HepG2 (cell line): ENCODE results near the gene ARHGEF4. TPM values are rescaled to one million over a fixed set of nuclear protein-coding genes. Genes with fewer than 3 reads are reported as not detected.

ENCODE experiments used
- ATAC-seq: fragments of 200-7000 bp; cut with Tn5 transposase; 3 replicates; pipeline ENCODE4 v1.9.1; 2020; ENCODE audit warnings: mild to moderate bottlenecking, moderate library complexity
- BruUV-seq: library from RNA; stranded (reverse); fragments of 400-500 nt; replicated peaks from 2 replicates; lab custom pipeline; 2021; lab: Mats Ljungman, UMichigan
- CTCF ChIA-PET: fragments of 300-600 bp; formaldehyde crosslinking; extraction: SDS; loops from one replicate; lab custom pipeline; 2021; ENCODE audit warnings: low total read pairs, inconsistent platforms, low intra/inter-chr PET ratio; lab: Yijun Ruan, JAX
- POLR2A ChIA-PET: fragments of 350-600 bp; sonication (Branson Sonifier 250); formaldehyde crosslinking; loops from one replicate; lab custom pipeline; 2020; ENCODE audit warnings: antibody characterized with exemption, inconsistent platforms; lab: Yijun Ruan, JAX
- DNase-seq: peaks from one replicate; pipeline ENCODE4 v3.0.0-alpha.2; 2015; ENCODE audit warnings: low spot score
- FAIRE-seq: peaks from 3 replicates; lab custom pipeline; 2011; peaks lifted over from hg19 to GRCh38; lab: Jason Lieb, UNC
- H2AFZ ChIP-seq: one replicate; pipeline ENCODE4 v1.6.1; 2011; ENCODE audit warnings: low read length, inconsistent platforms
- H3K27ac ChIP-seq: fragments of 300-600 bp; 3 replicates; pipeline ENCODE4 v1.8.0; 2011; ENCODE audit warnings: mixed run types, mild to moderate bottlenecking, mixed read lengths, low read length, inconsistent platforms; ENCODE audit not compliant: insufficient read depth; ENCODE audit errors: extremely low read length
- H3K27me3 ChIP-seq, 2 experiments: fragments of 200-600 bp in 1 of 2; 2 replicates in 1 of 2; 3 replicates in 1 of 2; pipeline versions ENCODE4 v1.6.0 to v1.8.0; 2011; ENCODE audit warnings: low read length in 2 of 2, mild to moderate bottlenecking in 2 of 2, moderate library complexity in 2 of 2, inconsistent platforms in 1 of 2; ENCODE audit not compliant: insufficient read depth in 2 of 2, control insufficient read depth in 1 of 2
- H3K36me3 ChIP-seq, 2 experiments: fragments of 200-600 bp in 1 of 2; replicated peaks in 1 of 2; 2 replicates in 1 of 2; 3 replicates in 1 of 2; pipeline versions ENCODE4 v1.5.1 to v1.8.0; 2011; ENCODE audit warnings: low read length in 2 of 2, inconsistent platforms in 1 of 2; ENCODE audit not compliant: insufficient read depth in 2 of 2, control insufficient read depth in 1 of 2
- H3K4me1 ChIP-seq: 2 replicates; pipeline ENCODE4 v1.5.1; 2012; ENCODE audit warnings: low read length, inconsistent platforms; ENCODE audit not compliant: insufficient read depth
- H3K4me2 ChIP-seq: 2 replicates; pipeline ENCODE4 v1.6.0; 2011; ENCODE audit warnings: low read depth, low read length, inconsistent platforms
- H3K4me3 ChIP-seq, 3 experiments: fragments of 200-600 bp in 1 of 3; sonication (generic), shearing (Covaris generic) in 1 of 3; replicated peaks in 1 of 3; 2 replicates each; pipeline ENCODE4 v1.5.1; 2011 to 2016; ENCODE audit warnings: low read length in 3 of 3, inconsistent platforms in 2 of 3, low read depth in 2 of 3, mild to moderate bottlenecking in 2 of 3, control low read depth in 1 of 3, mixed read lengths in 1 of 3; ENCODE audit not compliant: insufficient read depth in 1 of 3
- H3K79me2 ChIP-seq: one replicate; pipeline ENCODE4 v1.6.1; 2011; ENCODE audit warnings: low read length, inconsistent platforms; ENCODE audit not compliant: insufficient read depth
- H3K9ac ChIP-seq: 2 replicates; pipeline ENCODE4 v1.6.0; 2011; ENCODE audit warnings: mild to moderate bottlenecking, low read depth, low read length, inconsistent platforms; ENCODE audit not compliant: insufficient read depth
- H3K9me3 ChIP-seq: 2 replicates; pipeline ENCODE4 v1.5.1; 2012; ENCODE audit warnings: mild to moderate bottlenecking, low read length
- H4K20me1 ChIP-seq: 2 replicates; pipeline ENCODE4 v1.6.0; 2011; ENCODE audit warnings: inconsistent platforms, mild to moderate bottlenecking, low read length, moderate library complexity; ENCODE audit not compliant: insufficient read depth
- CENPBD1 ChIP-seq: sonication (generic); formaldehyde crosslinking; IDR thresholded peaks from 2 replicates; pipeline ENCODE4 v1.8.0; 2022; ENCODE audit warnings: missing genetic modification reagents, low read depth, mild to moderate bottlenecking, borderline replicate concordance
- E2F5 ChIP-seq: sonication (generic); formaldehyde crosslinking; conservative IDR thresholded peaks from 2 replicates; pipeline ENCODE4 v1.4.0; 2020; ENCODE audit warnings: missing genetic modification reagents
- GTF3A ChIP-seq: sonication (generic); formaldehyde crosslinking; conservative IDR thresholded peaks from 2 replicates; pipeline ENCODE4 v1.4.0; 2020; ENCODE audit warnings: mild to moderate bottlenecking, missing genetic modification reagents
- TBX3 ChIP-seq: fragments of 450-650 bp; IDR thresholded peaks from 2 replicates; pipeline ENCODE4 v1.6.1; 2017; ENCODE audit warnings: antibody characterized with exemption, mild to moderate bottlenecking, inconsistent platforms, borderline replicate concordance
- THAP7 ChIP-seq: sonication (generic); formaldehyde crosslinking; IDR thresholded peaks from 2 replicates; pipeline ENCODE4 v1.8.1; 2023; ENCODE audit warnings: mild to moderate bottlenecking, missing genetic modification reagents
- ZBTB2 ChIP-seq: sonication (generic); formaldehyde crosslinking; IDR thresholded peaks from 2 replicates; pipeline ENCODE4 v1.8.0; 2022; ENCODE audit warnings: low read depth, missing genetic modification reagents
- ZBTB3 ChIP-seq: sonication (generic); formaldehyde crosslinking; IDR thresholded peaks from 2 replicates; pipeline ENCODE4 v1.4.0; 2020; ENCODE audit warnings: low read depth, mild to moderate bottlenecking, moderate library complexity, missing genetic modification reagents, borderline replicate concordance
- ZBTB40 ChIP-seq, 2 experiments: fragments of 450-650 bp in 1 of 2; sonication (generic) in 1 of 2; formaldehyde crosslinking in 1 of 2; IDR thresholded peaks; 2 replicates each; pipeline versions ENCODE4 v1.6.1 to v1.8.0; 2016 to 2022; ENCODE audit warnings: antibody characterized with exemption in 1 of 2, mild to moderate bottlenecking in 1 of 2, missing genetic modification reagents in 1 of 2
- WGBS: methylation state at CpG from one replicate; pipeline ENCODE4 v1.1.6; 2017; ENCODE audit warnings: low lambda C conversion rate; 5-methylcytosine and 5-hydroxymethylcytosine counted together
- in situ Hi-C: cut with HindIII; loops from 2 replicates; pipeline ENCODE4 v1.10.0; 2017; ENCODE audit warnings: low pct_unique_long_range_greater_than_20kb; ENCODE audit not compliant: extremely low pct_ligation_motif_present
- intact Hi-C: fragments of 100-400 bp; cut with micrococcal nuclease; formaldehyde crosslinking; loops from one replicate; pipeline ENCODE4 v1.10.0; 2022; ENCODE audit not compliant: unreplicated experiment
- polyA plus RNA-seq, 8 experiments: library from polyadenylated mRNA; depleted of rRNA in 3 of 8; stranded (reverse) in 7 of 8; unstranded in 1 of 8; fragments of >200 nt; fragmentation: Illumina TruSeq in 4 of 8; extraction: Trizol in 4 of 8; gene quantifications; 2 replicates each; pipeline versions ENCODE4 v1.2.1 to v1.2.3, GENCODE V29; 2011 to 2016; ENCODE audit warnings: low read depth in 4 of 8, missing spikeins in 1 of 8, mixed read lengths in 1 of 8; ENCODE audit not compliant: insufficient read depth in 1 of 8
- total RNA-seq, 5 experiments: library from RNA; depleted of rRNA; stranded (reverse); fragments of >200 nt; fragmentation: Illumina TruSeq; extraction: Trizol; gene quantifications; 2 replicates each; pipeline ENCODE4 v1.2.3, GENCODE V29; 2016; ENCODE audit warnings: low read depth in 1 of 5

Gene ARHGEF4
- total and polyA plus RNA-seq, 2 of the 13 experiments (the other 11 are each of a cell fraction or from before 2014, with no cell fraction given) = 0.11 to 0.13 TPM

GRCh38 chr2:131006561-131006960 lies 169.8 kb downstream of the ARHGEF4 start (continued):
- TF ChIP-seq CENPBD1 = no peak

GRCh38 chr2:131008967-131009366 lies 172.3 kb downstream of the ARHGEF4 start:
- no peaks in the 10 kb centered on the region for H3K4me1 ChIP-seq
- ATAC-seq = no peak
- no peak overlapping the region for H2AFZ ChIP-seq
- H4K20me1 ChIP-seq = no peaks in the 10 kb centered on the region
- POLR2A ChIA-PET = no interaction called here
- no peak overlapping the region for H3K4me2 ChIP-seq
- no peak for DNase-seq
- 3% methylated on average over 1 of the region's 1 CpG for WGBS
- H3K4me3 ChIP-seq = no peak overlapping the region
- H3K79me2 ChIP-seq = no peaks in the 10 kb centered on the region
- no TSS peak for BruUV-seq
- in situ Hi-C loops (no loop called here), intact Hi-C loops (no loop called here)
- peaks cover 7 to 54% of the 10 kb centered on the region in 2 experiments; a peak in 4 of 5 replicates for H3K27me3 ChIP-seq
- no peak overlapping the region for H3K9ac ChIP-seq
- H3K36me3 ChIP-seq = no peaks in the 10 kb centered on the region
- no peak overlapping the region for H3K27ac ChIP-seq
- no peaks in the 10 kb centered on the region for H3K9me3 ChIP-seq
- CTCF ChIA-PET = no interaction called here
- FAIRE-seq = no peak
- no peak for TF ChIP-seq ZBTB2
- TF ChIP-seq THAP7 = no peak
- TF ChIP-seq TBX3 = no peak
- TF ChIP-seq GTF3A = no peak
- no peak for TF ChIP-seq ZBTB40 (IDR thresholded peaks at IDR 0.05)
- no peak for TF ChIP-seq ZBTB40 (CRISPR knock-in tag; IDR thresholded peaks at IDR 0.05)
- no peak for TF ChIP-seq E2F5 (CRISPR knock-in tag)
- TF ChIP-seq ZBTB3 = no peak
